K562 (cell line): Measurements from ENCODE around the gene ERP44. TPM values are rescaled to one million over a fixed set of nuclear protein-coding genes. Genes with fewer than 3 reads are reported as not detected.
A peak's percentile ranks its signal among the peaks of the same experiment; 100 is the strongest.
"Not testable (repeated sequence)": the region's sequence is repeated elsewhere in the genome, so short reads cannot be mapped to it uniquely, and the experiment has no call there.

ENCODE experiments used
- ATAC-seq: fragments of 200-7000 bp; cut with Tn5 transposase; 3 replicates; pipeline ENCODE4 v1.9.1; 2020; ENCODE audit warnings: moderate library complexity
- BruUV-seq: library from RNA; stranded (reverse); fragments of 400-500 nt; replicated peaks from 2 replicates; lab custom pipeline; 2021; lab: Mats Ljungman, UMichigan
- CTCF ChIA-PET: fragments of 300-600 bp; formaldehyde crosslinking; extraction: SDS; loops from one replicate; lab custom pipeline; 2021; ENCODE audit warnings: low intra/inter-chr PET ratio; lab: Yijun Ruan, JAX
- POLR2A ChIA-PET: fragments of 300-600, 350-650 bp; sonication (Branson Sonifier 250); formaldehyde crosslinking; extraction: SDS; loops from one replicate; lab custom pipeline; 2021; ENCODE audit warnings: antibody characterized with exemption, inconsistent platforms; lab: Yijun Ruan, JAX
- DNase-seq, 4 experiments: peaks; one replicate each; pipeline versions ENCODE4 v3.0.0 to v3.0.0-alpha.2; 2011 to 2018; ENCODE audit warnings: low spot score in 3 of 4, mixed read lengths in 3 of 4; ENCODE audit errors: extremely low read depth in 1 of 4
- FAIRE-seq: peaks from 2 replicates; lab custom pipeline; 2011; peaks lifted over from hg19 to GRCh38; lab: Jason Lieb, UNC
- H2AFZ ChIP-seq: 2 replicates; pipeline ENCODE4 v1.6.0; 2011; ENCODE audit warnings: low read depth, low read length, control low read depth, inconsistent platforms
- H3K27ac ChIP-seq: fragments of 200-600 bp; 3 replicates; pipeline ENCODE4 v1.8.0; 2011; ENCODE audit warnings: low read depth, mild to moderate bottlenecking, control low read depth, inconsistent platforms, low read length, moderate library complexity, mixed read lengths; ENCODE audit errors: extremely low read depth
- H3K27me3 ChIP-seq, 2 experiments: fragments of 300-600 bp in 1 of 2; 2 replicates in 1 of 2; 3 replicates in 1 of 2; pipeline versions ENCODE4 v1.6.0 to v1.8.0; 2011; ENCODE audit warnings: inconsistent platforms in 2 of 2, low read length in 2 of 2, mild to moderate bottlenecking in 1 of 2, mixed read lengths in 1 of 2, moderate library complexity in 1 of 2; ENCODE audit not compliant: control insufficient read depth in 2 of 2, insufficient read depth in 2 of 2
- H3K36me3 ChIP-seq: fragments of 300-600 bp; 3 replicates; pipeline ENCODE4 v1.8.0; 2011; ENCODE audit warnings: mild to moderate bottlenecking, low read length, inconsistent platforms; ENCODE audit not compliant: control insufficient read depth, insufficient read depth
- H3K4me1 ChIP-seq, 2 experiments: fragments of 200-600 bp in 1 of 2; replicated peaks in 1 of 2; 2 replicates in 1 of 2; 3 replicates in 1 of 2; pipeline versions ENCODE4 v1.5.1 to v1.8.0; 2011; ENCODE audit warnings: inconsistent platforms in 2 of 2, low read length in 2 of 2, mild to moderate bottlenecking in 1 of 2, mixed read lengths in 1 of 2, moderate library complexity in 1 of 2; ENCODE audit not compliant: control insufficient read depth in 2 of 2, insufficient read depth in 2 of 2
- H3K4me2 ChIP-seq: 2 replicates; pipeline ENCODE4 v1.6.1; 2011; ENCODE audit warnings: low read length, control low read depth, inconsistent platforms, mixed read lengths; ENCODE audit not compliant: insufficient read depth
- H3K4me3 ChIP-seq: fragments of 200-600 bp; sonication (generic), shearing (Covaris generic); 2 replicates; pipeline ENCODE4 v1.5.1; 2016; ENCODE audit warnings: control low read depth, inconsistent platforms
- H3K79me2 ChIP-seq: fragments of 200-600 bp; 3 replicates; pipeline ENCODE4 v1.8.0; 2011; ENCODE audit warnings: low read length, inconsistent platforms; ENCODE audit not compliant: control insufficient read depth, insufficient read depth
- H3K9ac ChIP-seq, 2 experiments: 2 replicates each; pipeline versions ENCODE4 v1.6.0 to v1.6.1; 2011; ENCODE audit warnings: low read depth in 2 of 2, low read length in 2 of 2, control low read depth in 1 of 2, inconsistent platforms in 1 of 2, mild to moderate bottlenecking in 1 of 2, mixed read lengths in 1 of 2; ENCODE audit not compliant: insufficient read depth in 1 of 2
- H3K9me1 ChIP-seq: one replicate; pipeline ENCODE4 v1.6.0; 2011; ENCODE audit warnings: inconsistent platforms, mild to moderate bottlenecking, low read length, moderate library complexity; ENCODE audit not compliant: control insufficient read depth, insufficient read depth
- H3K9me3 ChIP-seq: replicated peaks from 2 replicates; pipeline ENCODE4 v1.5.1; 2011; ENCODE audit warnings: low read depth, low read length, inconsistent platforms; ENCODE audit not compliant: control insufficient read depth, insufficient read depth
- H4K20me1 ChIP-seq: replicated peaks from 2 replicates; pipeline ENCODE4 v1.6.1; 2011; ENCODE audit warnings: low read length, inconsistent platforms, mixed read lengths; ENCODE audit not compliant: control insufficient read depth, insufficient read depth
- ARID1B ChIP-seq: fragments of 450-650 bp; IDR thresholded peaks from 2 replicates; pipeline ENCODE4 v1.6.1; 2016; ENCODE audit warnings: antibody characterized with exemption, mild to moderate bottlenecking, inconsistent platforms
- CBFA2T2 ChIP-seq: fragments of 450-650 bp; conservative IDR thresholded peaks from 2 replicates; pipeline ENCODE4 v1.6.1; 2017; ENCODE audit warnings: mild to moderate bottlenecking
- CBFA2T3 ChIP-seq: fragments of 450-650 bp; IDR thresholded peaks from 2 replicates; pipeline ENCODE4 v1.6.1; 2017
- DPF2 ChIP-seq: fragments of 450-650 bp; IDR thresholded peaks from 2 replicates; pipeline ENCODE4 v1.6.1; 2016
- NCOR1 ChIP-seq: fragments of 450-650 bp; IDR thresholded peaks from 2 replicates; pipeline ENCODE4 v1.6.1; 2016; ENCODE audit warnings: mild to moderate bottlenecking, moderate library complexity
- SMARCA4 ChIP-seq: fragments of 450-650 bp; IDR thresholded peaks from 2 replicates; pipeline ENCODE4 v1.6.1; 2016
- SMARCE1 ChIP-seq: fragments of 450-650 bp; IDR thresholded peaks from 2 replicates; pipeline ENCODE4 v1.7.1; 2016; ENCODE audit warnings: mild to moderate bottlenecking
- TRIM24 ChIP-seq, 2 experiments: fragments of 450-650 bp; IDR thresholded peaks; 2 replicates each; pipeline ENCODE4 v1.6.1; 2016
- WGBS: fragments of 100-300 bp; shearing (Covaris generic); methylation state at CpG from one replicate; pipeline ENCODE4 v1.1.6; 2016; ENCODE audit warnings: low coverage, mixed read lengths; ENCODE audit not compliant: insufficient coverage; ENCODE audit errors: missing lambda C conversion rate; 5-methylcytosine and 5-hydroxymethylcytosine counted together
- in situ Hi-C: fragments of 300-500 bp; cut with MboI; formaldehyde crosslinking; loops from 4 replicates; pipeline ENCODE4 v1.15.0; 2018; ENCODE audit warnings: inconsistent platforms, mixed read lengths
- intact Hi-C: fragments of 100-400 bp; cut with micrococcal nuclease; formaldehyde crosslinking; loops from 2 replicates; pipeline ENCODE4 v1.14.2; 2022
- polyA plus RNA-seq, 8 experiments: library from polyadenylated mRNA; depleted of rRNA in 4 of 8; stranded (reverse) in 5 of 8; unstranded in 3 of 8; fragments of >200 nt; fragmentation: Nextera tagmentation in 2 of 8; fragmentation: Illumina TruSeq in 1 of 8; extraction: Ambion mirVana in 2 of 8; extraction: Trizol in 1 of 8; gene quantifications; 2 replicates each; pipeline versions ENCODE4 v1.2.1 to v1.2.3, GENCODE V29; 2011 to 2014; ENCODE audit warnings: inconsistent platforms in 1 of 8, missing spikeins in 1 of 8
- total RNA-seq, 7 experiments: library from RNA; depleted of rRNA in 6 of 7; stranded (reverse); fragments of >200 nt in 6 of 7; fragmentation: Illumina TruSeq in 2 of 7; extraction: Trizol in 2 of 7; gene quantifications; 2 replicates each; pipeline versions ENCODE4 v1.2.1 to v1.2.3, GENCODE V29; 2011 to 2021; ENCODE audit warnings: low replicate concordance in 1 of 7

Gene ERP44
- total and polyA plus RNA-seq, 9 of the 15 experiments (the other 6 are each of a cell fraction or from before 2014, with no cell fraction given): 9.2 to 23.4 (median 13.6) TPM

- H4K20me1 ChIP-seq, ATAC-seq, intact Hi-C loops, DNase-seq, H3K27ac ChIP-seq, H2AFZ ChIP-seq, H3K9me3 ChIP-seq, H3K9ac ChIP-seq, H3K4me2 ChIP-seq, BruUV-seq, H3K9me1 ChIP-seq, CTCF ChIA-PET, H3K4me3 ChIP-seq, H3K36me3 ChIP-seq, H3K27me3 ChIP-seq, in situ Hi-C loops, POLR2A ChIA-PET, FAIRE-seq: not testable (repeated sequence)
- Histone ChIP-seq H3K4me1 (peaks cover 27 to 36% of the 10 kb centered on the region in 2 experiments; a peak in 4 of 5 replicates), H3K79me2 (peaks cover 73% of the 10 kb centered on the region)
- WGBS: no CpG with 5 or more reads among the region's 3 CpGs
- TF ChIP-seq DPF2 (peak; percentile 64), SMARCA4 (peak; percentile 51; the same call in 1 of the 2 replicates), CBFA2T3 (peak; percentile 56), NCOR1 (0 out of 2 replicates have a peak, but pooled peaks have one; percentile 10), TRIM24 (IDR thresholded peaks at IDR 0.05) (peak in 1 of 2 experiments; percentile 21; a peak in 1 of 4 replicates), SMARCE1 (0 out of 2 replicates have a peak, but pooled peaks have one; percentile 61), CBFA2T2 (0 out of 2 replicates have a peak, but pooled peaks have one; percentile 4), ARID1B (peak; percentile 44; the same call in 1 of the 2 replicates)
These were observed 29.7 kb downstream of the ERP44 start for GRCh38 chr9:100069068-100069467.

- H3K9me3 ChIP-seq, H3K4me3 ChIP-seq, H2AFZ ChIP-seq, H3K9ac ChIP-seq, H4K20me1 ChIP-seq, in situ Hi-C loops, BruUV-seq, H3K36me3 ChIP-seq, H3K4me2 ChIP-seq, H3K27ac ChIP-seq, FAIRE-seq, DNase-seq, CTCF ChIA-PET, POLR2A ChIA-PET, intact Hi-C loops, ATAC-seq, H3K27me3 ChIP-seq, H3K9me1 ChIP-seq: not testable (repeated sequence)
- no CpG with 5 or more reads among the region's 30 CpGs for WGBS
- H3K79me2 ChIP-seq: peaks cover 73% of the 10 kb centered on the region
- H3K4me1 ChIP-seq: peaks cover 25 to 32% of the 10 kb centered on the region in 2 experiments; a peak in 4 of 5 replicates
These were observed 30.8 kb downstream of the ERP44 start for GRCh38 chr9:100067990-100068389.
